Epithelial cell of esophagus (primary cell): Measurements from ENCODE around the gene COX7A2L.
"Not testable (repeated sequence)": the region's sequence is repeated elsewhere in the genome, so short reads cannot be mapped to it uniquely, and the experiment has no call there.

Experiments
- DNase-seq: peaks from one replicate; pipeline ENCODE4 v3.0.0; 2010; ENCODE audit warnings: low read depth
- H3K4me3 ChIP-seq: 2 replicates; pipeline ENCODE4 v1.5.1; 2011; ENCODE audit warnings: mild to moderate bottlenecking, low read length, control low read depth
- CTCF ChIP-seq: IDR thresholded peaks from 2 replicates; pipeline ENCODE4 v1.5.1; 2011; ENCODE audit warnings: low read depth, mild to moderate bottlenecking, low read length, control low read depth, inconsistent platforms; ENCODE audit not compliant: insufficient read depth; ENCODE audit errors: missing control alignments

COX7A2L gene

GRCh38 chr2:42337356-42337820, 23.6 kb downstream of the COX7A2L start:
- TF ChIP-seq CTCF, result no peak

GRCh38 chr2:42336361-42336965, 24.6 kb downstream of the COX7A2L start:
- no peak for DNase-seq
- no peak overlapping the region for H3K4me3 ChIP-seq
- no peak for TF ChIP-seq CTCF

More at GRCh38 chr2:42337356-42337820, 23.6 kb downstream of the COX7A2L start:
- no peak overlapping the region for H3K4me3 ChIP-seq
- DNase-seq, result no peak

GRCh38 chr2:42335514-42336104, 25.4 kb downstream of the COX7A2L start:
- no peak overlapping the region for H3K4me3 ChIP-seq
- no peak for TF ChIP-seq CTCF
- DNase-seq, result no peak

GRCh38 chr2:42334865-42335264, 26.2 kb downstream of the COX7A2L start:
- not testable (repeated sequence) for DNase-seq, H3K4me3 ChIP-seq

GRCh38 chr2:42334220-42334619, 26.8 kb downstream of the COX7A2L start:
- no peak overlapping the region for H3K4me3 ChIP-seq
- no peak for DNase-seq
- no peak for TF ChIP-seq CTCF

- TF ChIP-seq CTCF, result no peak
These were observed 27.4 kb downstream of the COX7A2L start for GRCh38 chr2:42333579-42333978.

GRCh38 chr2:42332575-42332974, 28.4 kb downstream of the COX7A2L start:
- H3K4me3 ChIP-seq, result no peak overlapping the region
- no peak for TF ChIP-seq CTCF
- DNase-seq, result no peak

More at GRCh38 chr2:42333579-42333978, 27.4 kb downstream of the COX7A2L start:
- H3K4me3 ChIP-seq, result no peak overlapping the region
- DNase-seq, result no peak
